Motor neuron (in vitro differentiated cells): ENCODE data around the gene RNF138. TPM values are rescaled to one million over a fixed set of nuclear protein-coding genes. Genes with fewer than 3 reads are reported as not detected.
A peak's percentile ranks its signal among the peaks of the same experiment; 100 is the strongest.
"Not testable (repeated sequence)": the region's sequence is repeated elsewhere in the genome, so short reads cannot be mapped to it uniquely, and the experiment has no call there.

Source experiments
- ATAC-seq, 8 experiments: fragments of 200-7000 bp; cut with Tn5 transposase; replicated peaks in 6 of 8; 2 replicates each; pipeline ENCODE4 v1.8.0; 2021; ENCODE audit warnings: mild to moderate bottlenecking in 8 of 8, moderate library complexity in 8 of 8
- H3K27ac ChIP-seq, 2 donors: fragments of 250-450 bp; sonication (Bioruptor Pico); 2 replicates each; pipeline ENCODE4 v1.9.0; 2021; ENCODE audit warnings: antibody characterized with exemption in 2 of 2, mild to moderate bottlenecking in 2 of 2, moderate library complexity in 1 of 2
- H3K4me1 ChIP-seq, 2 donors: fragments of 250-450 bp; sonication (Bioruptor Pico); replicated peaks in 1 of 2; 2 replicates each; pipeline ENCODE4 v1.6.1; 2021; ENCODE audit warnings: antibody characterized with exemption in 2 of 2, mild to moderate bottlenecking in 2 of 2, moderate library complexity in 1 of 2
- H3K4me3 ChIP-seq, 5 donors: fragments of 250-450 bp; sonication (Bioruptor Pico); 2 replicates each; pipeline ENCODE4 v1.9.0; 2021; ENCODE audit warnings: antibody characterized with exemption in 5 of 5, mild to moderate bottlenecking in 5 of 5, moderate library complexity in 4 of 5
- WGBS, 10 experiments: fragments of 450-650 bp; shearing (Covaris generic); methylation state at CpG; one replicate each; pipeline ENCODE4 v1.0.0; 2022; 5-methylcytosine and 5-hydroxymethylcytosine counted together
- in situ Hi-C, 9 experiments: fragments of 400-800 bp; cut with MboI; loops; one replicate each; pipeline ENCODE4 v1.15.0; 2021; ENCODE audit warnings: low sequenced_read_pairs in 9 of 9, low pct_unique_long_range_greater_than_20kb in 2 of 9; ENCODE audit not compliant: unreplicated experiment in 9 of 9
- total RNA-seq, 8 experiments: library from RNA; unstranded; fragments of 300-600 nt; gene quantifications; 2 replicates each; pipeline versions ENCODE4 v1.2.3 to v1.2.4, GENCODE V29; 2022

RNF138 gene
- total RNA-seq, 8 experiments from 2014 or later: 12.4 to 40.5 (median 28.3) TPM

DNA sequence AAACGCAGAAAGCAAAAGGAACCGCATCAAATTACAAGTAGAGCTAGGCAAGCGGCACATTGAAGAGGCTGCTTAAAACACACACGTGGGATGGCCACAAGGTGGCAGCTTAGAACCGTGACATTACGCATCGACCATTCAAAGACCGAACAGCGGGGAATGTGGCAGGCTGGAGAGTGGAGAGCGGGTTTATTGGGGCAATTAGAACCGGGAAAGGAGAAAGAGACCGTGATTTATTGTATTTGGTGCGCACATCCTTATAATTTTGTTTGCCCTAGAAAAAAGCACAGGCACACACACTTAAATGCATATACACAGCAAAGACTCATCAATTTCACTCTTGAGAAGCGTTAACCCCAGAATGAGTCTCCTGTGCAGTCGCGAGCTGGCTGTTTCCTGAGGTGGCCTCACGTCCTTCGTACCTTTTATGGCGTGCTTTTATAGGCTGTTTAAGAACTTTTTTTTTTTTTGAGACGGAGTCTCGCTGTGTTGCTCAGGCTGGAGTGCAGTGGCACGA is 66.5 kb downstream of the RNF138 start:
- in situ Hi-C loops: loop anchor here in 5 of 9 experiments (25.0 kb wide), 4 partner anchors 104 to 404 kb away; partner anchors contain the start of gene GAREM1 (in 1 of the 5)
- WGBS, 10 experiments: 0 to 50% (median 6%) methylated on average over 2 to 18 of the region's 22 CpGs; no CpG with 5 or more reads in 2 of the 10 experiments
- peak; percentile 98 to 100 (median 100) for ATAC-seq
- H3K4me3 ChIP-seq: peak overlapping the region; percentile 8 to 30 (median 16)
- H3K4me1 ChIP-seq: no peaks in the 10 kb centered on the region
- H3K27ac ChIP-seq: no peak overlapping the region

DNA sequence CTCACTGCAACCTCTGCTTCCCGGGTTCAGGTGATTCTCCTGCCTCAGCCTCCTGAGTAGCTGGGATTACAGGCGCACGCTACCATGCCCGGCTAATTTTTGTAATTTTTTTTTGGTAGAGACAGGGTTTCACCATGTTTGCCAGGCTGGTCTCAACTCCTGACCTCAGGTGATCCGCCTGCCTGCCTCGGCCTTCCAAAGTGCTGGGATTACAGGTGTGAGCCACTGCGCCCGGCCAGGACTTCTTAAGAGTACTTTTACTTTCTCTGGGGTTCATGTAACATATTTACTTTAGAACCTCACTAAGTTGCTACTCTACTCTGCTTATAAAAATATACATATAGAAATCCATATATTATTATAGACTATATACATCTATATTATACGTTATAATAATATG is 67.0 kb downstream of the RNF138 start:
- H3K27ac ChIP-seq, ATAC-seq, H3K4me1 ChIP-seq: not testable (repeated sequence)
- in situ Hi-C loops: loop anchor here in 5 of 9 experiments (25.0 kb wide), 4 partner anchors 104 to 404 kb away; partner anchors contain the start of gene GAREM1 (in 1 of the 5)
- H3K4me3 ChIP-seq: peak overlapping the region in 1 of 5 donors; percentile 17
- 73 to 100% (median 83%) methylated on average over 1 to 7 of the region's 9 CpGs; no CpG with 5 or more reads in 1 of the 10 experiments for WGBS, 10 experiments

DNA sequence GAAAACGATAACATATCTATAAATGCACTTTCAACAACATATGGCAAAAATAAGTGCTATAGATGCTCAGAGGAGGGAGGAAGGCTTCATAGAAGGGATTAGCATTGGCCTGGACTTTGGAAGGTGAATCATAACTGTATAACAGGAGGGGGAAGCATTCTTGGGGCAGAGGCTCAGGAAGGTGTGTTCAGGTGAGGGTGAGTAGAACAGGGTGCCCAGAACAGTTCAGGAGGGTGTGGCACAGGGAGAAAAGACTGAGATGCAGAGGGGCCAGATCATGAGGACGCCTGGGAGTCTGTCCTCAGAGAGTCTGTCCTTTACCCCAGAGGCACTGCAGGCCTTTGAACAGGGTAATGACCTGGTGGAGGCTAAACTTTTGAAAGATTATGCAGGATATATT is 68.9 kb downstream of the RNF138 start:
- in situ Hi-C loops: loop anchor here in 5 of 9 experiments (10.0 to 25.0 kb wide), 5 partner anchors 102 to 402 kb away; partner anchors contain the start of gene GAREM1 (in 1 of the 5)
- H3K4me1 ChIP-seq: no peaks in the 10 kb centered on the region
- H3K4me3 ChIP-seq: no peak overlapping the region
- no peak overlapping the region for H3K27ac ChIP-seq
- no peak for ATAC-seq
- 7 to 91% (median 71%) methylated on average over 1 to 2 of the region's 2 CpGs; no CpG with 5 or more reads in 1 of the 10 experiments for WGBS, 10 experiments

DNA sequence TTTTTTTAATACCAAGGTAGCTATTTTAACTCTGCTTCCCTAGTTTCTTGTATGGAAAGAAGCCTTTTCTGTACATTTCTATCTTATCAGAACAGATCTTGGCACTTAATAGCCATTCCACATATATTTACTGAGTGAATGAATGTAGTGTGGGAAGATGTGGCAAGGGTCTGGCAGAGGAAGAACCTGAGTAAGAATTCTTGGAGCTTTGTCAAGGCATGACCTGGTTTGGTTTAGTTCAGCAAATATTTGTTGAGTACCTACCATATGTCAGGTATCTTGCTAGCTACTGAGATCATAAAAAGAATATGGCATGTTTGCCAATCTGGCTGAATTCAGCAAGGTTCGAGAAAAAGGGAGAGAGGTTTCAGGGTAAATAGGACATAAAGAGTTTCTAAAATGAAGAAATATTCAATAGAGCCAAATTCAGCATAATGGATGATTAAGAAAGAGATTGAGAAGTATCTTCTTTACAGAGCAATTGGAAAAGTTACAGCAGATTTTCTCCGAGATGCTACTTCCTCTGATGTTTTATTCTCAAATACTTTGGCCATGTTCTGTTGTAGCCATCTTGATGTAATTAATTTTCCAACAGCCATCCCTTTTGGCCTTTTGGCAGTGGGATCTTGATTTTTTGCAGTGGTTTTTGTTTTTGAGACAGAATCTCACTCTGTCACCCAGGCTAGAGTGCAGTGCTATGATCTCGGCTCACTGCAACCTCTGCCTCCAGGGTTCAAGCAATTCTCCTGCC is 76.5 kb downstream of the RNF138 start:
- H3K27ac ChIP-seq: no peak overlapping the region
- 0 to 96% (median 81%) methylated on average over 1 to 3 of the region's 3 CpGs for WGBS, 10 experiments
- H3K4me1 ChIP-seq: no peaks in the 10 kb centered on the region
- ATAC-seq: no peak
- no peak overlapping the region for H3K4me3 ChIP-seq
- in situ Hi-C loops: loop anchor here in 5 of 9 experiments (10.0 to 25.0 kb wide), 5 partner anchors 94 to 394 kb away; partner anchors contain the start of gene GAREM1 (in 1 of the 5)

DNA sequence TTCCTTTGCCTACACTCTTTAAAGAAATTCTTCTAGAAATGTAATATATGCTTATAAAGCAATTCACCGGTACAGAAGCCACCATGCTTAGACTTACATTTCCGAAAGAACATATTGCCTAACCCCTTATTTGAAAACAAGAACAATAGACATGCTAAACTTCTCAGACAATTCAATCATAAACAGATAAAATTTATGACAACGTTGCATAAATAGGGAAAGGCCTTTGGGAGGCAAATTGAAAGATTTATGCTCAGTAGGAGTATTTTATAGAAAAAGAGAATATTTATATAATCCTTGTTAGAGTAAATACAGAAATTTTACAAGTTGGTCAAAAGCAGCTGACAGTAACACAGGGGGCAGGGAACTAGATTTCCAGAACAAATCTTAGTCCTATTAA is 82.0 kb downstream of the RNF138 start:
- 52 to 95% (median 81%) methylated on average over 2 to 3 of the region's 3 CpGs for WGBS, 10 experiments
- Histone ChIP-seq H3K4me1 (peaks cover 0 to 11% of the 10 kb centered on the region in 2 donors), H3K4me3 (no peak overlapping the region), H3K27ac (no peak overlapping the region)
- in situ Hi-C loops: loop anchor here in 5 of 9 experiments (25.0 kb wide), 4 partner anchors 89 to 389 kb away; partner anchors contain the start of gene GAREM1 (in 1 of the 5)
- no peak for ATAC-seq

DNA sequence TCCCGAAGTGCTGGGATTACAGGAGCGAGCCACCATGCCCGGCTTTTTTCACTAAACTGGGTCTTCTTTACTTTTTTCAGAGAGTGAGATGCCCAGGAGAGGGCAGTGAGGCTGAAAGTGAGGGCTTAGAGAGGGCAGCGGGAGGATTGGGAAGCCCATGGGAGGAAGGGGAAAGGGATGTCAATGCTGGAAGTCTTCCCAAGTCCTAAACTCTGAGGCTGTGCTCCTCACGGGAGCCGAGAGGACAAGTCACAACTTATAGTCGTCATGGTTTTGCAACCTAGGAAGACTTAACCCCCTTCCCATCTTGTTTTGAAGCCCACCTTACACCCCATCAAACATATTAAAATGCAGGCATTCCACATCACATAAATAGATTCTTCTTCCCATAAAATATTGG is 83.0 kb downstream of the RNF138 start:
- in situ Hi-C loops: loop anchor here in 5 of 9 experiments (25.0 kb wide), 4 partner anchors 88 to 388 kb away; partner anchors contain the start of gene GAREM1 (in 1 of the 5)
- 25 to 100% (median 86%) methylated on average over 1 to 7 of the region's 7 CpGs; no CpG with 5 or more reads in 1 of the 10 experiments for WGBS, 10 experiments
- no peak for ATAC-seq
- Histone ChIP-seq H3K27ac (no peak overlapping the region), H3K4me3 (no peak overlapping the region), H3K4me1 (peaks cover 0 to 11% of the 10 kb centered on the region in 2 donors)

DNA sequence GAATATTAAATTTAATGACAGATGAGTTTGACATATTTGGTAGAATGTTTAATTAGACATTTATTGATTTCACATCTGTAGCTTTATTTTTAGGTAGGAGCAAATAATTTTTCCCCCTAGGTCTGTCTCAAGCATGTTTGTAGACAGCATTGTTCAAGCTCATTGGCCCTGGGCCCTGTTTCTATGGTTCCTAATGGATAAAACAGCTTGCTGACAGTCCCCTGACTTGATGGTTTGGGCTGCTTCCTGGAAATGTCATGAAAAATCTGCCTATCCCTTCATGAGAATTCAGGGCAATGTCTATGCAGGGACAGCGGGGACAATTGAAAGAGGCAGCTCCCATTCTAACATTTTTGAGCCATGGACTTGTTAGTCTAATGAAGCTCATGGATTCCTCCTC is 83.6 kb downstream of the RNF138 start:
- ATAC-seq: peak in 4 of 8 experiments; percentile 39 to 90 (median 50)
- WGBS, 10 experiments: 63 to 89% (median 73%) methylated on average over 1 of the region's 1 CpG; no CpG with 5 or more reads in 6 of the 10 experiments
- H3K4me1 ChIP-seq: peaks cover 0 to 11% of the 10 kb centered on the region in 2 donors
- in situ Hi-C loops: no loop called here
- no peak overlapping the region for H3K27ac ChIP-seq
- no peak overlapping the region for H3K4me3 ChIP-seq

DNA sequence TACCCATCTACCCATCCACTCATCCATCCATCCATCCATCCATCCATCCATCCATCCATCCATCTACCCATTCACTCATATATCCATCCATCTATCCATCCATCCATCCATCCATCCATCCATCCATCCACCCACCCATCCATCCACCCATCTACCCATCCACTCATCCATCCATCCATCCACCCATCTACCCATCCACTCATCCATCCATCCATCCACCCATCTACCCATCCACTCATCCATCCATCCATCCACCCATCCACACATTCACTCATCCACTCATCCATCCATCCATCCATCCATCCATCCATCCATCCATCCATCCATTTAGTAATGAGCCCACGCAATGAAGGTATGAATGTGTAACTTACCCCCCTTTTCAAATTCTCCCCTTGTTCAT is 85.1 kb downstream of the RNF138 start:
- 6 to 100% (median 80%) methylated on average over 1 of the region's 1 CpG; no CpG with 5 or more reads in 4 of the 10 experiments for WGBS, 10 experiments
- H3K27ac ChIP-seq, in situ Hi-C loops, ATAC-seq, H3K4me3 ChIP-seq: not testable (repeated sequence)
- H3K4me1 ChIP-seq: peaks cover 0 to 11% of the 10 kb centered on the region in 2 donors

DNA sequence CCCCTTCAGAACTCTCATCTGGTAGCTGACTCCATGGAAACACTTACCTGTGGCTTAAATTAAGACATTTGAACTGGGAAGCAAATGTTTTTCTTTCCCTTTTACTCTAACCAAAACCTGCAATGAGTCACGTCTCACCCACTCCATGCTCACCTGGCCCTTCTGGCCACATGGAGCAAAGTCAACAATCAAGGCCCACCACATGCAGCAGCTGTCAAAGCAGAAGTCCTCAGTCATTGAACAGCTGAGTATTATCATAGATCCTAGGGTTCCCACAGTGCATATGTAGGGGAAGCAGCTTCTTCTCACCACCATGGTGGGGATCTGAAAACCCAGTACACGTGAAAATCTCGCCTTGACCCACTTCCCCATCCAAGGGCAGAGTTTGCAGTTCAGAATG is 85.9 kb downstream of the RNF138 start:
- no peak for ATAC-seq
- WGBS, 10 experiments: 12 to 100% (median 63%) methylated on average over 1 to 3 of the region's 3 CpGs; no CpG with 5 or more reads in 6 of the 10 experiments
- Histone ChIP-seq H3K4me3 (no peak overlapping the region), H3K27ac (no peak overlapping the region), H3K4me1 (peaks cover 0 to 11% of the 10 kb centered on the region in 2 donors)
- in situ Hi-C loops: no loop called here

Other genes starting within 250 kb of the RNF138 start
- gene TRAPPC8, start 148.7 kb upstream of the RNF138 start, total RNA-seq: 10 to 100 TPM; 16.9 to 35.4 (median 24.1) TPM
- gene RNF125, start 73.0 kb upstream of the RNF138 start, total RNA-seq: 1 to 10 TPM in 4 of 8 experiments, under 1 TPM in 4; 0.64 to 5.7 (median 1.4) TPM
- under 1 TPM in 6 of 8 experiments, not detected in 2; 0.08 to 0.17 (median 0.11) TPM for gene MEP1B, start 98.2 kb downstream of the RNF138 start, total RNA-seq